Kidney capillary endothelial cell (primary cell): ENCODE results near the gene USP9X.
"Not testable (repeated sequence)": the region's sequence is repeated elsewhere in the genome, so short reads cannot be mapped to it uniquely, and the experiment has no call there.

Experiments
- DNase-seq: peaks from one replicate; pipeline ENCODE4 v3.0.0-alpha.2; 2018; ENCODE audit warnings: low spot score

Gene USP9X

DNA sequence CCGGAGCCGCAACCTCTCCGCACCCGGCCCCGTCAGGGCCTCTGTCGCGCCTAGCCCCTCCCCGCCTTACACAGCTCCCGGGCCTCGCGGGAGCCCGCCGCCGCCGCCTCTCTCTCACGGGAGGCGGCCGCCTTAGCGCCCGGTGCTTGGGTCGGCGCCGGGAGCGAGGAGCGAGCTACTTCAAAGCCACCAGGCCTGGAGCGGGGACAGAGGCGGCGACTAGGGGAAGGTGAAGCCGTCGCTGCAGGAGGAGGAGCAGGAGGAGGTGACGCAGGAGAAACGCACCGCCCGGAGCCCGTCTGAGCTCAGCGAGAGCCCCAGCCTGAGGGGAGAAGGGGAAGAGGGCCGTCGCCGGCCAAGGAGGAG, 250 bp downstream of the USP9X start:
- DNase-seq, result peak; percentile 27

- peak; percentile 30 for DNase-seq
Observed at GRCh38 chrX:41085878-41086626, 807 bp downstream of the USP9X start.

- no peak for DNase-seq
Observed at GRCh38 chrX:41086627-41086932, 1.3 kb downstream of the USP9X start.

GRCh38 chrX:41087201-41087600, 2.0 kb downstream of the USP9X start:
- DNase-seq, result no peak

- DNase-seq, result no peak
Observed at GRCh38 chrX:41090568-41091238, 5.5 kb downstream of the USP9X start.

DNA sequence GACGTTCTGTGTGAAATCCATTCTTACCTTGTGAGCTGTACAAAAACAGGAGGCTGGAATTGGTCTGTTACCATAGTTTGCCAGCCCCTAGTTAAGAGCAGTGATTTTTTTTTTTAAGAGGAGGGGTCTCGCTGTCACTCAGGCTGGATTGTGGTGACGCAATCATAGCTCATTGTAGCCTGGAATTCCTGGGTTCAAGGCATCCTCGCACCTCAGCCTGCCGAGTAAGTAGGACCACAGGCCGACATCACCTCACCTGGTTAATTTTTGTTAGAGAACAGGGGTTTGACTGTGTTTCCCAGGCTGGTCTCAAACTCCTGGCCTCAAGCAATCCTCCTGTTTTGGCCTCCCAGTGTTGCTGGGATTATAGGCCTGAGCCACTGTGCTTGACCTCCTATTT, 7.5 kb downstream of the USP9X start:
- DNase-seq, result no peak

DNA sequence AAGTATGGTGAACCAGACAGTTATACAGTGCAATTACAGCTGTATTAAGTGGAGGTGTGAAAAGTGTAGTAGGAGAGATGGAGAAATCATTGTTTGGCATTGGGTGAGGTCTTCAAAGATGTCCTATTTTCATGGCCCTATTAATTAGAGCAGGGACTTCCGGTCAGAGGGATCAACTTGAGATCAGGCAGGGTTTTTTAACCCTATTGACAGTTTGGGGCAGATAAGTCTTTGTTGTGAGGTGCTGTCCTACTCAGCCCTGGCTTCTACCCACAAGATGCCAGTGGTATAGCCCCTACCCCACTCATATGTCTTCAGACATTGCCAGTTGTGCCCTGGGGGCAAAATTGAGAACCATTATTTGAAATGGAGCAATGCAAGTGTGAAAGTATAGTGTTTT, 9.9 kb downstream of the USP9X start:
- no peak for DNase-seq

GRCh38 chrX:41095908-41096307, 10.7 kb downstream of the USP9X start:
- DNase-seq, result no peak

- DNase-seq, result no peak
Observed at GRCh38 chrX:41096339-41096955, 11.2 kb downstream of the USP9X start.

- DNase-seq, result no peak
Observed at GRCh38 chrX:41097326-41097725, 12.1 kb downstream of the USP9X start.

GRCh38 chrX:41100200-41100599, 15.0 kb downstream of the USP9X start:
- no peak for DNase-seq

DNA sequence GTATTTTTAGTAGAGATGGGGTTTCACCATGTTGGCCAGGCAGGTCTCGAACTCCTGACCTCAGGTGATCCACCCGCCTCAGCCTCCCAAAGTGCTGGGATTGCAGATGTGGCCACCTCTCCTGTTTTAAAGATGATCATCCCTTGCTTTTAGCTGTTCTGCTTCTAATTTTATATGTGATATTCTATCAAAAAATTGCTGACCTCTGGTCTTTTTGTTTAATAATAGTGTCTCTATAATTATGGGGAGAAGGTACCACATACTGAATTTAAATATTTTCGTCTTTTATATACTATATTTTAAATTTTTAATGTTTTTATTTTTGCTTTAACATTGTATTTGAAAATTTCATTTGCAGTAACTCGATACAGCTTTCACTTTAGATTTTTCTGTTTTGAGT, 15.6 kb downstream of the USP9X start:
- no peak for DNase-seq

- DNase-seq, result no peak
Observed at GRCh38 chrX:41105005-41105404, 19.8 kb downstream of the USP9X start.

- not testable (repeated sequence) for DNase-seq
Observed at GRCh38 chrX:41106257-41106656, 21.0 kb downstream of the USP9X start.

- DNase-seq, result no peak
Observed at GRCh38 chrX:41108007-41108406, 22.8 kb downstream of the USP9X start.

- DNase-seq, result no peak
Observed at GRCh38 chrX:41108463-41109205, 23.4 kb downstream of the USP9X start.

GRCh38 chrX:41110801-41111625, 25.8 kb downstream of the USP9X start:
- no peak for DNase-seq

- peak; percentile 39 for DNase-seq
Observed at GRCh38 chrX:41115104-41115425, 29.8 kb downstream of the USP9X start.

DNA sequence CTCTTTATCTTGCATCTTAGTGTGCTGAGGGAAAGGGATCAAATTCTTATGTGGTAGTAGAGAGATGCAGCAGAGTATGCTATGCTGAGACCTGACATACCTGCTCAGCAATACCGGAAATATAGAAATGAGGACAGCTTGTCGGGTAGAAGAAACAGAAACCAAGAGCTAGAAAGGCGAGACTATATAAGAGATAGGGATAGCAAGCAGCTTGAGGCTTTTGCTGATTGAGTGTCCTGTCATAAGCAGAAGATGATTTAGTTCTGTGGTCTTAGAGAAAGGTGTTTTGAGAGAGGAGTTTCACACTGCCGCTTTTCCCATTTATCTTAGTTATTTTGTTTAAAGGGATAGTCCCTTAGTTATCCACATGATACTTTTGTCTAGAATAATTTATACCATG, 31.7 kb downstream of the USP9X start:
- DNase-seq, result no peak

GRCh38 chrX:41118156-41118555, 32.9 kb downstream of the USP9X start:
- DNase-seq, result no peak

GRCh38 chrX:41119803-41120202, 34.6 kb downstream of the USP9X start:
- no peak for DNase-seq

DNA sequence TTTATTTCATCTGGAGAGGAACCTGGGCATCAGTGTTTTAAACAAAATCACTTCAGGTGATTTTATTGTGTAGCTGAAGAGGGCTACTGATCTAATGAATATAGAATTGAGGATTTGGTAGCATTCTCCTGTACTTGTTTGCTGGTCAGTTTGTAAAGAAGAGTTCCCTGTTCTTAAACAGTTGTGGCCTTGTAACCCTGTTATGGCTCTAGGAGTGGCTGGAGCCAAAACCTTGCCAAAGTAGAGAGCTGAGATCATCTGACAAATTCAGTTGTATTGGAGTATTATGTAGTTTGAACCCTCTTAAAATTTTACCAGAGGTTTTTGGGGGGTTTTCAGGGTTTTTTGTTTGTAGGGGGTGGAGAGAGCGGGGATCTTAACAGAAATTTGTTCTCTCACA, 36.5 kb downstream of the USP9X start:
- DNase-seq, result no peak
